Sigmoid colon (tissue), 7 donors: ENCODE results near the gene PROSER3. TPM values are rescaled to one million over a fixed set of nuclear protein-coding genes. Genes with fewer than 3 reads are reported as not detected.

Source experiments
- DNase-seq: peaks from one replicate; pipeline ENCODE4 v3.0.0-alpha.2; 2019
- H3K27ac ChIP-seq, 4 donors: fragments of 200-600 bp; sonication (generic); one replicate each; pipeline ENCODE4 v1.5.1; 2016 to 2019; ENCODE audit warnings: mild to moderate bottlenecking in 1 of 4
- H3K27me3 ChIP-seq, 3 donors: fragments of 200-600 bp; sonication (generic); one replicate each; pipeline ENCODE4 v1.5.1; 2019; ENCODE audit warnings: mild to moderate bottlenecking in 1 of 3
- H3K36me3 ChIP-seq, 4 donors: fragments of 200-600 bp; sonication (generic); one replicate each; pipeline ENCODE4 v1.5.1; 2016 to 2019
- H3K4me1 ChIP-seq, 4 donors: fragments of 200-600 bp; sonication (generic); one replicate each; pipeline ENCODE4 v1.5.1; 2017 to 2019
- H3K4me3 ChIP-seq, 4 donors: fragments of 200-600 bp; sonication (generic); one replicate each; pipeline ENCODE4 v1.5.1; 2017 to 2019; ENCODE audit warnings: mild to moderate bottlenecking in 2 of 4, moderate library complexity in 1 of 4
- H3K9me3 ChIP-seq, 4 donors: fragments of 200-600 bp in 3 of 4; sonication (generic) in 3 of 4; one replicate each; pipeline versions ENCODE4 v1.5.1 to v1.6.1; 2013 to 2019
- EP300 ChIP-seq, 4 donors: sonication (generic); formaldehyde crosslinking; IDR thresholded peaks; one replicate each; pipeline ENCODE4 v1.6.1; 2017; ENCODE audit warnings: antibody characterized with exemption in 4 of 4
- POLR2A ChIP-seq, 2 donors: fragments of 450-650 bp; IDR thresholded peaks; one replicate each; pipeline ENCODE4 v1.6.1; 2016; ENCODE audit warnings: antibody characterized with exemption in 2 of 2, mild to moderate bottlenecking in 2 of 2, moderate library complexity in 2 of 2
- POLR2AphosphoS5 ChIP-seq, 4 donors: sonication (generic); formaldehyde crosslinking; IDR thresholded peaks; one replicate each; pipeline ENCODE4 v1.6.1; 2017; ENCODE audit warnings: antibody characterized with exemption in 4 of 4
- WGBS, 2 donors: extraction: QIAGEN DNeasy Blood & Tissue Kit; methylation state at CpG; one replicate each; pipeline ENCODE4 v1.1.7; 2013; 5-methylcytosine and 5-hydroxymethylcytosine counted together
- intact Hi-C: fragments of 100-400 bp; cut with DNase I; formaldehyde crosslinking; loops from one replicate; pipeline ENCODE4 v1.15.1; 2023
- polyA plus RNA-seq, 3 donors: library from polyadenylated mRNA; stranded (reverse); fragments of 200-250 nt; gene quantifications; one replicate each; pipeline ENCODE4 v1.2.3, GENCODE V29; 2013
- total RNA-seq, 4 donors: library from RNA; depleted of rRNA; stranded (reverse); fragments of >200 nt; gene quantifications; one replicate each; pipeline ENCODE4 v1.1.0, GENCODE V29; 2016
- TF ChIP-seq, protein P1 (sequence below), 4 experiments: fragments of 450-650 bp in 3 of 4; fragments of 200-600 bp in 1 of 4; IDR thresholded peaks; one replicate each; pipeline ENCODE4 v1.5.1; 2016 to 2019; ENCODE audit warnings: antibody characterized with exemption in 4 of 4, mild to moderate bottlenecking in 3 of 4, moderate library complexity in 2 of 4
- donor health status: healthy with polysubstance abuse.
- donor health status: Bipolar disorder and iron deficiency.
- donor health status: healthy.

Gene PROSER3
- total and polyA plus RNA-seq, 7 donors = 2.4 to 16.5 (median 5.0) TPM

GRCh38 chr19:35783469-35784434 is 25.8 kb downstream of the PROSER3 start:
- Histone ChIP-seq H3K9me3 (no peaks in the 10 kb centered on the region), H3K4me1 (no peaks in the 10 kb centered on the region), H3K4me3 (no peak overlapping the region), H3K27me3 (no peaks in the 10 kb centered on the region), H3K36me3 (peaks cover 10 to 41% (median 13%) of the 10 kb centered on the region in 4 donors), H3K27ac (no peak overlapping the region)
- 87 to 89% methylated on average over 28 of the region's 28 CpGs for WGBS, 2 donors
- TF ChIP-seq POLR2A (IDR thresholded peaks at IDR 0.05) = no peak
- TF ChIP-seq EP300 (IDR thresholded peaks at IDR 0.05) = no peak
- DNase-seq = no peak
- intact Hi-C loops = no loop called here

DNA sequence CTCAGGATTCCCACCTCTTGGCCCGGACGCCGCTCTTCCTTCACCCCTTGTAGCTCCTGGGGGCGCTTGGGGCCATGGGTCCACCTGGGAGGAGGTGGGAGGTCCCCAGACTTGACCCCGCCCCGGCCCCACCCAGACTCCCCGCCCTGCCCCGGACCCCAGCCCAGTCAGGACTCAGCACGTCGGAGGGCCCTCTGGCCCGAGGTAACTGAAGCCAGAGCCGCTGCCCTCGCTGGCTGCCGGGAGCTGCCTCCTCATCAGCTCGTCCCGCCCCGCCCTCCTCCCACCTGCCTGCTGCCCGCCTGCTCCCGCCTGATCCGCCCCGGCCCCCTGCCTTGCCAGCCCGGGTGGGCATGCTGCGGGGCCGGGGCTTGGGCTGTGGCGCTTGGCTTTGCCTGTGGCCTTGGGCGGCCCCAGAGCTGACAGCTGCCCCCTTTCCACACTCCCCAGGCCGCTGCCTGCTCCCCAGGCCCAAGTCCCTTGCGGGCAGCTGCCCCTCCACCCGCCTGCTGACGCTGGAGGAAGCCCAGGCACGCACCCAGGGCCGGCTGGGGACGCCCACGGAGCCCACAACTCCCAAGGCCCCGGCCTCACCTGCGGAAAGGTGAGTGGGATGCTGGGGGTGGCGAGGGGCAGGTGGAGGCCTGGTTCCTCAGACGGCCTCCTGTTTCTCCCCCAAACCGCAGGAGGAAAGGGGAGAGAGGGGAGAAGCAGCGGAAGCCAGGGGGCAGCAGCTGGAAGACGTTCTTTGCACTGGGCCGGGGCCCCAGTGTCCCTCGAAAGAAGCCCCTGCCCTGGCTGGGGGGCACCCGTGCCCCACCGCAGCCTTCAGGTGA is 26.7 kb downstream of the PROSER3 start:
- no peaks in the 10 kb centered on the region for H3K27me3 ChIP-seq
- no peak overlapping the region for H3K4me3 ChIP-seq
- peaks cover 10 to 38% (median 13%) of the 10 kb centered on the region in 4 donors for H3K36me3 ChIP-seq
- 88 to 90% methylated on average over 45 of the region's 45 CpGs for WGBS, 2 donors
- no peak overlapping the region for H3K27ac ChIP-seq
- no peak for DNase-seq
- H3K9me3 ChIP-seq = no peaks in the 10 kb centered on the region
- no peak for TF ChIP-seq POLR2AphosphoS5 (IDR thresholded peaks at IDR 0.05)
- TF ChIP-seq, protein P1, sequence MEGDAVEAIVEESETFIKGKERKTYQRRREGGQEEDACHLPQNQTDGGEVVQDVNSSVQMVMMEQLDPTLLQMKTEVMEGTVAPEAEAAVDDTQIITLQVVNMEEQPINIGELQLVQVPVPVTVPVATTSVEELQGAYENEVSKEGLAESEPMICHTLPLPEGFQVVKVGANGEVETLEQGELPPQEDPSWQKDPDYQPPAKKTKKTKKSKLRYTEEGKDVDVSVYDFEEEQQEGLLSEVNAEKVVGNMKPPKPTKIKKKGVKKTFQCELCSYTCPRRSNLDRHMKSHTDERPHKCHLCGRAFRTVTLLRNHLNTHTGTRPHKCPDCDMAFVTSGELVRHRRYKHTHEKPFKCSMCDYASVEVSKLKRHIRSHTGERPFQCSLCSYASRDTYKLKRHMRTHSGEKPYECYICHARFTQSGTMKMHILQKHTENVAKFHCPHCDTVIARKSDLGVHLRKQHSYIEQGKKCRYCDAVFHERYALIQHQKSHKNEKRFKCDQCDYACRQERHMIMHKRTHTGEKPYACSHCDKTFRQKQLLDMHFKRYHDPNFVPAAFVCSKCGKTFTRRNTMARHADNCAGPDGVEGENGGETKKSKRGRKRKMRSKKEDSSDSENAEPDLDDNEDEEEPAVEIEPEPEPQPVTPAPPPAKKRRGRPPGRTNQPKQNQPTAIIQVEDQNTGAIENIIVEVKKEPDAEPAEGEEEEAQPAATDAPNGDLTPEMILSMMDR (IDR thresholded peaks at IDR 0.05) = no peak
- TF ChIP-seq EP300 (IDR thresholded peaks at IDR 0.05) = no peak
- TF ChIP-seq POLR2A (IDR thresholded peaks at IDR 0.05) = no peak
- intact Hi-C loops = no loop called here
- no peaks in the 10 kb centered on the region for H3K4me1 ChIP-seq

DNA sequence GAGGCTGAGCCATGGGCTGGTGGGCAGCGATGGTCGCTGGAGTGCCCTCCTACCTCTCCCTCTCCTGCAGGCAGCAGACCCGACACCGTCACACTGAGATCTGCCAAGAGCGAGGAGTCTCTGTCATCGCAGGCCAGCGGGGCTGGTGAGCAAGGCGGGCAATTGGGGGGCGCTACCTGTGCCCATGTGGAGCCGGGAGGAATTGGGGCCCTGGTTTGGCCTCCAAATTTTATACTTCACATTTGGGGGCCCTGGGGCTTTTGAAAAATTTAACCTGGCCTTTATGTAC is 27.3 kb downstream of the PROSER3 start:
- peaks cover 9 to 34% (median 11%) of the 10 kb centered on the region in 4 donors for H3K36me3 ChIP-seq

GRCh38 chr19:35786299-35787160 is 28.6 kb downstream of the PROSER3 start:
- intact Hi-C loops = no loop called here
- H3K4me1 ChIP-seq = no peaks in the 10 kb centered on the region
- H3K36me3 ChIP-seq = peaks cover 0 to 22% (median under 1%) of the 10 kb centered on the region in 4 donors
- no peaks in the 10 kb centered on the region for H3K9me3 ChIP-seq
- no peak overlapping the region for H3K4me3 ChIP-seq
- TF ChIP-seq POLR2AphosphoS5 (IDR thresholded peaks at IDR 0.05) (no peak), EP300 (IDR thresholded peaks at IDR 0.05) (no peak), POLR2A (IDR thresholded peaks at IDR 0.05) (no peak)
- TF ChIP-seq, protein P1 (IDR thresholded peaks at IDR 0.05) = no peak
- WGBS, 2 donors = 76 to 87% methylated on average over 31 of the region's 31 CpGs
- no peak overlapping the region for H3K27ac ChIP-seq
- DNase-seq = no peak
- H3K27me3 ChIP-seq = no peaks in the 10 kb centered on the region

More for the DNA sequence above, 27.3 kb downstream of the PROSER3 start:
- H3K27me3 ChIP-seq = no peaks in the 10 kb centered on the region
- no peaks in the 10 kb centered on the region for H3K9me3 ChIP-seq
- no peak overlapping the region for H3K27ac ChIP-seq
- DNase-seq = no peak
- 92 to 95% methylated on average over 10 of the region's 10 CpGs for WGBS, 2 donors
- TF ChIP-seq POLR2A (IDR thresholded peaks at IDR 0.05) = no peak
- no peak for TF ChIP-seq POLR2AphosphoS5 (IDR thresholded peaks at IDR 0.05)
- no peak for TF ChIP-seq EP300 (IDR thresholded peaks at IDR 0.05)
- TF ChIP-seq, protein P1 (IDR thresholded peaks at IDR 0.05) = no peak
- no peaks in the 10 kb centered on the region for H3K4me1 ChIP-seq
- H3K4me3 ChIP-seq = no peak overlapping the region
- intact Hi-C loops = no loop called here
